GM19351 (cell line): ENCODE results near the gene P4HB.
A peak's percentile ranks its signal among the peaks of the same experiment; 100 is the strongest.

ENCODE experiments used
- ATAC-seq: cut with Tn5 transposase; IDR thresholded peaks from one replicate; pipeline ENCODE4 v1.9.1; 2021; ENCODE audit warnings: mild to moderate bottlenecking, moderate library complexity; ENCODE audit not compliant: unreplicated experiment

The P4HB gene

DNA sequence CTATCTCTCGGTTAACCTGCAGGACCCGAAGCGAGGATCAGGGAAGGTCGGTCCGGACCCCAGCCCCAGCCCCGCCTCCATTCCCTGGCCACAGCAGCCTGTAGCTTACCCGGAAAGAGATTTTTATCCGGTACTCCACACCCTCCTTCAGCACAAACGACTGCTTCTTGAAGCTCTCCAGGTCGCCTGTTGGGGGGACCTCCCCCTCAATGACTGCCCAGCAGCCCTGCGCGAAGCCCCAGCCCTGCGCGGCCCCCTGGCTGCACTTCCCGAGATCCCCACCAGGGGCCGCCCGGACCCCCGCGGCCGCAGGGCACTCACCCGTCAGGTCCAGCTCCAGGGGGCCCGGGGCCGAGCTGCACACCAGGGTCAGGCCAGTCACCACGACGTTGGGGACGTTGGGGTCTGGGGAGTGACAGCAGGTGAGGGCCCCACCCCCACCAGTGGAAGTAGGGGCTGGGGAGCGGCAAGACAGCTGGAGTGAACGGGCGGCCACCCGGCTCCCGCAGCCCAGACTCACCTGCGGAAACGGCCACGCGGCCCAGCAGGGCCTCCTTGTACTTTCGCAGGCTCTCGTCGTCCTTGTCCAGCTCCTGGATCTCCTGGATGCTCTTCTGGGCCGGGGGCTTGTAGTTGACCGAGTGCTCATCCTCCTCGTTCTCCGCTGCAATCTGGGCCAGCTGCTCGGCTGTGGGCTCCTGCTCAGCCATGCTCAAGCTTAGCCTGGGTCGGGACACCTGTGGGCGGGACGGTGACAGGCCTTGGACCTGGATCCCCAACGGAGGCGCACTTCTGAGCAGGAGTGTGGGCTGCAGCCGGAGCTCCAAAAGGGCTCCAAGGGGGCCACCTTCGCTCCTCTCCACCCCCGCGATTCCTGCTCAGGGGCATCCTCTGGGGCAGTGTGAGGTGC is 9.1 kb upstream of the P4HB start:
- no peak for ATAC-seq

DNA sequence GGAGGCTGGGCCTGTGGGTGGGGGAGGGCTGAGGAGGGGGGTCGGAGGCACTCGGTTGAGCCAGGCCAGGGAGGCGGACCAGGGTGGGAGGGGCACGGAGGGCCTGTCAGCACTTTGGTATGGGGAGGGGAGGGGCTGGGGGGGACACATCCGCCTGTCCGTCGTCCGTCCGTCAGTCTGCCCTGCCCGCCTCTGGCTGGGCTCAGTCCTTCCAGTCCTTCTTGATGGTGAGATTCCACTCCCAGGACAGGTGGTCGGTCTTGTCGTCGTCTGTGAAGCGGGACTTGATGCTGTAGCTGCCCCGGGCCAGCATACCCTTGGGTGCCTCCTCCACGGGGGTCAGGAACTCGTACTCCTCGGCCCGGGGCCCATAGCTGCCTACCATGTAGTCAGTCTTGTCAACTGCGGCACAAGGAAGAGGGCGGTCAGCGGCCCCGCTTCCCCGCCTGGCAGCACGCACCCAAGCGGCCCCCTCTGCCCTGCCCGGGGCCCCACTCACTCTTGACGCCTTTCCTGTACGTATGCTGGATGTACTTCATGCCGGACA is 8.4 kb upstream of the P4HB start:
- no peak for ATAC-seq

DNA sequence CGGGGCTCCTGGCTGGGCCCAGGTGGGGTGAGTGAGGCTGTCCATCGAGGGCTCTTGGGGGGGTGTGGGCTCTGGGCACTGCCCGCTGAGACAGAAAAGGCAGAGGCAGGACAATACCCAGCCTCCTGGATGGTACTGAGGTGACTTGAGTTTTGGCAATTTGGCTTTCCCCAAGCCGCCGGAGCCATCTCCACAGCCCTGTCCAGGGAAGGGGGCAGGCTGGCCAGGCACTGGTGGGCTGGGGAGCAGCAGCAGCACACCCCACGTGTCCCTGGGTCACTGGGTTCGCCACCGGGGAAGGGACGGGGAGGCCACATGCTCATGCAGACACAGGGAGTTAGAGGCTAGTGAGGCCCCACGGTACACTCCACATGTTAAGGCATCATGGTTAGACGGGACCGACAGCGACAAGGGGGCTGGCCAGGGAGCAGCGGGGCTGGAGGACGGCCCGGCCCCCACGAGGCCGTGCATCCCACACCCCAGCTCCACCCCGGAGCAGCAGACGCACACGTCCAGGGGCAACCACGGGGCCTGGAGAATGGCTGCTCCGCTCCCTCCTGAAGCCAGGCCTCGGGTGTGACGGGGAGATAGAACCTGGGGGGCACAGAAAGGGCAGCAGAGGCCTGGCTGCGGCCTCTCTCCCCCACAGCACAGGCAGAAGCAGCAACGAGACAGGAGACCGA is 7.8 kb upstream of the P4HB start:
- ATAC-seq, result no peak

DNA sequence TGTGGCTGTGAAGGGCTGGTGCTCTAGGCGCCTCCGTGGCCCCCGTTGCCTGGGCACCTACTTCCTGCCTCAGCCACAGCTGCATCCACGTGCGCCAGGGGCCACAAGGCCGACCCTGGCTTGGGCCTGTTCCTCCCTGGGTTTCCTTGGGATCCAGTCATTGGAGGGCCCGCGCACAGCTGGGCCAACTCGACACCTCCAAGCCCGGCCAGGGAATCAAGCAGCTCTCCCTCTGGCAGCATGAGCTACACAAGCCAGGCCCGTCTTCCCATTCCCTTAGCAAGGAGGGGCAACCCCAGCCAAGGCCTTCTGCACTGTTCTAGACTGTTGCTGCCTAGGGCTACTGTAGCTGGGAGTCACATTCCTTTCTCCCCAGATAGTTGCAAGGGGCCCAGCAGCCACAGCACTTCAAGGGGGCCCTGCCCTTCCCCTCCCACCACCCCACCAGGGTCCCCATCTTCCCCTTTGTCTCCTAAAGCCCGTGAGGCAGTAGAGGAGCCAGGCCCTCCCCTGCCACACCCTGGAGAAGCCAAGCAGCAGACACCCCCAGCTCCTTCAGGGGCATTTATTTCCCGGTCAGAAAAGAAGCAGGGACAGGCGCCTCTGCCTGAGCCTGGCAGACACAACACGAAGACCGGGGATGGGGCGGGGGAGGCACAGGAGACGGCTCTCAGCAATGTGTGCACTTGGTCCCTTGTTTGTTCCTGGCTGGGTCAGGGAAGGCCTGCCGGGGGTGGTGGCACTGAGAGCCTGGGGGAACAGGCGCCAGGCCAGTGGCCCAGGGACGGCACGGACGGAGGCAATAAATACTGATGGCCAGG is 7.0 kb upstream of the P4HB start:
- ATAC-seq, result no peak

DNA sequence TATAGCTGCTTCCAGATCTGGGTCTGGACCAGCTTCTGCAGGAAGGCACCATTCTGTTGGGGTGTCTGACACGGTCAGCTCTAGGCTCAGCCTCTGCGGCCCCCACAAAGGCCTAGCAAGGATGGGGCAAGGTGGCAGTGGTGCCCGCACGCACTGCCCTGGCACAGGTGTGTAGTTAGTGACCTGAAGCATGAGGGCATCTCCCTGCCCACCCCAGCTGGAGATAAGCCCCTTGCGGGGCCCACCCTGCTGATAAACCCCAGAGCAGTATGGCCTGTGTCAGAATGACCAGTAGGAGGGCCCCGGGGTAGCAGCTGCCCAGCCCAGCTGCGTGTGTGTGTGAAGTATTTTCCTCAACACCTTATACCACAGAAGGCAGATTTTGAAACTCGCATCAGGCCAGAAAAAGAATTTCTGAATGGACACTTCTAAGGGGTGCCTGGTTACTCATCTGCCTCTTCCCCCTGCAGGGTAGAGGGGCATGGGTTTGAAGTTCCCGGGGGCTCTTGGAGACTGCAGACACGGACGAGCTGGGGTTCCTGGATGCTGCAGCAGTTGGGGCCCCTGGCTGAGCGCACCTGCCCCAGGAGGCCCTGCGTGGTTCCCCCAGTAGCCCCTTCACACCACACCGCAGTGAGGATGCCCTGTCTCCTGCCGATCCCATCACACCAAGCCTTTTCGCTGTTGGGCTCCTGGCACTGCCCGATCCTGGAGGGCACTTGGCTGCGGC is 6.3 kb upstream of the P4HB start:
- no peak for ATAC-seq

DNA sequence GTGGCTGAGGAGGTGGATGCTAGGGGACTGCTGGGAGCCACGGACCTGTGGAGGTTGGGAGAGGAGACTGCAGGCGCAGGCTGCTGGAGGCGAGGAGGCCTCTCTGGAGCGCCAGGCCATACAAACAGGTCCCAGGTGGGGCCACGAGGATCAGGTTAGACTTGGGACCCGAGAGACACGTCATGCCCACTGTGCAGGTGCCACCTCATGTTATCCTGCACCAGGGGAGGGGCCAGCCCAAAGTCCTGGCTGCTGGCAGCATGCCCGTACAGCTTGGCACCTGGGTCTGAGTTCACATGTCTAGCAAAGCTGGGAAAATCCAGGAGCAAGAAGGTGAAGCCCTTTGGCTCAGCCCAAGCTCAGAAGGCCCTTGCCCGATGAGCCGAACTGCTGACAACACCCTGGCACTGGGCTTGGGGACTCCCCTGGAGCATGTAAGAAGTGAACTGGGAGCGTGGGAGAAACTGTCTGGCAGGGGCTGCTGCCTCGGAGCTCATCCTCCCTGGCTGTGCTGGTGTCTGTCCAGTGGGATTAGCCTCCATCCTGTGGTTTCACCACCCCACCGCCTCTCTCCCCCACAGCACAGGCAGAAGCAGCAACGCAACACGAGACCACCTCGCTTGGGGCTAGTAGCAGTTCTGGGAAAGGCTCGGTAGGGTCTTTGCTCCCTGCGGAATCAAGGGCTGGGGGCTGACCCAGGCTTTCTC is 5.6 kb upstream of the P4HB start:
- no peak for ATAC-seq

DNA sequence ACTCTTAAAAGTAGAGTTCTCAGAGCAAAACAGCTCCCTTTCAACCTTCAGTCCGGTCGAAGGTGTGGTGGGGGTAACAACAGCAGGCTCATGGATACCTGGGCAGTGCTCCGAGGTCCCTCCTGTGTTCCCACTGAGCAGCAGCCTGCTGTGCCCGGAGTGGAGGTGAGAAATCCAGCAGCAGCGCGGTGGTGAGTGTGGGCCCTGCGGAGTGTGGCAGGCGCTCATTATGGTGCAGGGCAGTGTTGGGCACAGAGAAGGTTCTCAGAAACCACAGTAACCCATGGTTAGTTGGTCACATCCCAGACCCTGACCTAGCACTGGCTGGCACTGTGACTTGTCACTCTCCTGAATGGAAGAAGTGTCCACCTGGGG is 5.0 kb upstream of the P4HB start:
- ATAC-seq, result no peak

DNA sequence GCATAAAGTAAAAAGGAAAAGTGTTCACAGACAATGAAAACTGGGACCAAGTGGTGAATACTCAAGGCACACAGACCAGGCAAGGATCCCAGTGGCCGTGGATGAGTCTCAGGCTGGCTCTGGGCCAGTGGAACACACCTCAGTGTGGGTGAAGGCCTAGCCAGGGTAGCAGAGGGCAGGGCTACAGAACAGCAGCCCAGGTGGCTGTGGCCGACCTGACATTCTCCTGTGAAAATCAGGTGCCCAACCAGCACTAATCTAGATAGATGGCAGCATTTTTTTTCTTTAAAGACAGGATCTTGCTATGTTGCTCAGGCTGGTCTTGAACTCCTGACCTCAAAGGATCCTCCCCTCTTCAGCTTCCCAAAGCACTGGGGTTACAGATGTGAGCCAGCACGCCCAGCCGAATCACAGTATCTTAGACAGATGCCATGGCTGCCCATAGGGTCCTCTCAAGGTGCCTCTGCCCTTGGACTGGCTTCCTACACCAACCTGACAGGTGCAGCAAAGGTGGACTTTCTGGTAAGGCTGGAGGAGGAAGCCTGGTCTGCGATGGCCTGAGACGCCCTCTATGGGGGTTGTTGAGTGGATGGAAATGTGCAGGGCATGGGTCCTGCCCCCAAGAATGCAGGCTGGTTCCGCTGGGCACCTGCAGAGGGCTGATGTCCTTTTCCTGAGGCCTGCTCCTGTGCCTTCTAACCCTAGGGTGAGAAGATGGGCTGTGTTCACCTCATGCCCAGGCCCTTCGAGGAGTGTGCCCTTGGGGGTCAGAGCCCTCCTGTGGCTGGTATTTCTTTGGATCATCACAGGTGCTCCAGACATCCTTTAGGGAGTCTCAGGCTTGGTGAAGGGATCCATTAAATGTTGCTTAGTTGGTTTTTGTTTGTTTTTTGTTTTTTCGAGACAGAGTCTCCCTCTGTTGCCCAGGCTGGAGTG is 3.8 kb upstream of the P4HB start:
- no peak for ATAC-seq

DNA sequence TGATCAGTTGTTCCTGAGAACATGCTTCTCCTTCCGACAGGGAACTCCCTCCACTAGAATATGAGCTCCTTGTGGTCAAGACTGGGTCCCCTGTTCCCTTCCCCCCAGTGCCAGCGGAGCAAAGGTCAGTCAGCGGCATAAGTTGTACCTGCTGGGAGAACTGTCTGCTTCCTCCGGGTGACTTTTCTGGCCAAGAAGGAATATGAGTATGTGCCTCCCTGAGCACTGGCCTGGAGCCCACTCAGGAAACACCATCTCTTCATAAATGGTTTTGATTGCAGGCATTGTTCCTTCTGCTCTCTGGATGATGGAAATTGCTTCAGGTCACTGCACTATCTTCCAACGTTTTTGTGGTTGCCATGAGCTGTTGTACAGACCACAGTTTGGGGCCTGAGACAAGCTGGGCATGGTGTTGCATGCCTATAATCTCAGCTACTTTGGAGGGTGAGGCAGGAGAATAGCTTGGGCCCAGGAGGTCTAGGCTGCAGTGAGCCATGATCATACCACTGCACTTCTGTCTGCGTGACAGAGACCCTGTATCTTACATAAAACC is 2.9 kb upstream of the P4HB start:
- ATAC-seq, result no peak

DNA sequence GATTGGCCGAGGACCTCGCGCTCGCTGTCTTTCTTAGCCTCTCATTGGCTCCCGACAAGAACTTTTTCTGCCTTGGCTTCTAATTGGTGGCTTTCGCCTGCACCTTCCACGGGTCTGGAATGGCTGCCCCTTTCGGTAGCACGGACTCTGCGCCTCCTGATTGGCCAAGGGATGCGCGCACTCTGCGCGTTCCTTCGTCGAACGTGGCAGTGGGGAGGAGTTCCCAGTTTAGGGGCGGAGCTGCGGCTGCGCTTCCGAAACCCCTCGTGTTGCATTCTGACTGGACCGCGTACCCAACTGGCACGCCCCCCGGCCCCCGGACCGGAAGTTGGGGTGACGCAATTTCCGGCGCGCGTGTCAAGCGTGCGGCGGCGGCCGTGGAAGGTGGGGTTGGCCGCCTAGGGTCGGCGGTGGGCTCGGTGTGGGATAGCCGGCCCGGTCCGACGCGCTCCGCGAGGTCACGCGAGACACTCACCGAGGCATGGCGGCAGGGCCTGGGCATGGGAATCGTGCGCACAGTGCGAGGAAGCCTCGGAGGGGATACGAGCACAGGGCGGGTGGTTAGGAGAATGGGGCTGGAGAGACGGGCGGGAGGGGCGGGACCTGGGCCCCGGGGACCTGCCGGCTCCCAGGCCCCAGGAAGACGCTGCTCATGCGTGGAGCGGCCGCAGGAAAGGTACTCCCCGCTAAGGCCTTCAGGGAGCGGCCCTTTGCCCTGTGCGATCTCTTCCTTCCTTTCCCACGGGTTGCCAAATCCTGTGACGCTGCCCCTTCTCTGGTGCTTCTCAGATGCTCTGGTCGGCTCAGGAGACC is 627 bp upstream of the P4HB start:
- ATAC-seq, result peak; percentile 84

DNA sequence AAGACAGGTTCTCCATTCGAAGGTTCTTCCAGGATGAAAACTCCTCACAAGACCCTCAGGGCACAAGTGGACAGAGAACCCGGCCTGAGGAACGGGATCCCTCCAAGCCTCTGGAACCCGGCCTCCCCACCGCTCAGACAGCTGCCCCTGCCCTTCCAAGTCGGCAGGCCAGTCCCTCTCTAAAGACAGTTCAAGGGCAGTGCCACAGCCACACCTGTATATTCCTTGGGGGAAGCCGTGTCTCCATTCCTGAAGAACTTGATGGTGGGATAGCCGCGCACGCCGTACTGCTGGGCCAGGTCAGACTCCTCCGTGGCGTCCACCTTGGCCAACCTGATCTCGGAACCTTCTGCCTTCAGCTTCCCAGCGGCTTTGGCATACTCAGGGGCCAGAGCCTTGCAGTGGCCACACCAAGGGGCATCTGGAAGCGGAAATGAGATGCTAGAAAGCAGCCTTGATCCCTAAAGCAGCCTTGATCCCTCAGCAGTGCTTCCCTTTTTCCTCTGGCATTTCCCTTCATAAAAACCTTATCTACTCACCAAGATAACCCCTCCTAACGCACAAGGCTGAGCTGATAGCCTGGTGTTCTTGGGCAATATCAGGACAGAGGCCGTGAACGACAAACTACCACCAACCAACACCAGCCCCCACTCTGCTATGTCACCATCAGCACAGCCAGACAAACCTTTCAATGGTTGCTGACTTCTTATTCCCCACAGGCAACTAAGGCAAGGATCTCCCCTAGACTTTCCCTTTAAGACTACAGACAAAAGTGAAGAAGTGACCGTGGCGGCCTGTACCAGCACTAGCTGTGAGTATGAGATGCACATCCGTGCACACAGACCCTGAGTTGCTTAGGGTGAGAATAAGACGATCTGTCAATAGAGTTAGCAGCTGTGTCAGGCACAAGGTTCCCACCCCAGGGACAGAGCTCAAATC is 1.1 kb downstream of the P4HB start:
- no peak for ATAC-seq

DNA sequence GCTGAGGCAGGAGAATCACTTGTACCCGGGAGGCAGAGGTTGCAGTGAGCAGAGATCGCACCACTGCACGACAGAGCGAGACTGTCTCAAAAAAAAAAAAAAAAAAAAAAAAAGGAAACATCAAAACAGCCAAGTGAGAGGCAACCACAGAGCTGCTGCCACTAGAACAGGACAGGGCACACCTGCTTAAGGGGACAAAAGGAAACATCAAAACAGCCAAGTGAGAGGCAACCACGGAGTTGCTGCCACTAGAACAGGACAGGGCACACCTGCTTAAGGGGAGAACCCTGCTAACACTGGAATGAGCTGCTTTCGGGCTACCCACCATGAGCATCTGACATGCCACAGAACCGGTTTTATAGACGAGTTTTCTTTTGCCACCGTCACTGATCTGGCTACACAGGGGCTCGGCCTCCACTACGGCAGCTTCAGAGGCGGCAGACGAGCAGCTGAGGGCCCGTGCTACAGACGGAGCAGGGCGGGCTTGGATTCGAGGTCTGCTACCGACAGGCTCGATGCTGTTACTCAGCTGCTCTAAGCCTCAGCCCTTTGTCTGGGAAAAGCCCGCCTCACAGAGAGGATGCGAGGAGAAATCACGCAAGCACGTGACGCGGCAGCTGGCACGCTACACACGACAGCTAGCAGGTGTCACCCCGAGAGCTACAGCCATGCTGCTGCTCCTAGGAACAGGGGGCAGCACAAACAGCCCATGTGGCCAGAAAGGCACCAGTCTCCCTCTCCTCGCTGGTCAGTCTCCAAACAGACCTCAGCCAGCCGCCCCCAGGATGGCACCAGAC is 2.0 kb downstream of the P4HB start:
- ATAC-seq, result no peak

DNA sequence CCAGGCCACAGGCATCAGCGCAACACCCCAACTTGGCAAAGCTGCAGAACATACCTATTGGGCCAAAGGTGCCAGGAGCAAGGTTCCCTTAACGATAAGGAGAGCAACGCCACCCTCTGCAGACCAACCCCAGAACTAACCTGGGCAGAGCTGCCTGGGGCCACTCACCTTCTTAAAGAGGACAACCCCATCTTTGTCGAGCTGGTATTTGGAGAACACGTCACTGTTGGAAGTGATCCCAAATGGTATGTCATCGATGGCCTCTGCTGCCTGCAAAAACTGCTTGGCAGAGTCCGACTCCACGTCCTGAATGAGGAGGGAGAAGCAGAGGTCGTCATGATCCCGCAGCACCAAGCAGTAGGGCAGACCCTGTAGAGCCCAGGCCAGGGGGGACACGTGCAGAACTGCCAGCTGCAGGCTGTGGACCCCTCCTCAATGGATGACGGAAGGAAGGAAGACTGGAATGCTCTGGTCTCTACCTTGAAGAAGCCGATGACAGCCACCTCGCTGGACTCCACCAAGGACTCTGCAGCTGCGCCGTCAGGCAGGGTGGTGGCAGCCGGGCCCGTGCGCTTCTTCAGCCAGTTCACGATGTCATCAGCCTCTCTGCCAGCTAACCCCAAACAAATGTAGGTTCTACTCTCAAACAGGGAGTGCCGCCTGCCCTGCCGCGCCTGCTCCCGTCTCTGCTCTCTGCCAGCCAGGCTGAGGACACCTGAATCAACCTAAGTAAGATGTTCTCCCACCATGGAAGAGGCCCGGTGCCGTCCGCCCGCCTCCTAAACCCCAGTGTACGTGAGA is 5.2 kb downstream of the P4HB start:
- no peak for ATAC-seq

DNA sequence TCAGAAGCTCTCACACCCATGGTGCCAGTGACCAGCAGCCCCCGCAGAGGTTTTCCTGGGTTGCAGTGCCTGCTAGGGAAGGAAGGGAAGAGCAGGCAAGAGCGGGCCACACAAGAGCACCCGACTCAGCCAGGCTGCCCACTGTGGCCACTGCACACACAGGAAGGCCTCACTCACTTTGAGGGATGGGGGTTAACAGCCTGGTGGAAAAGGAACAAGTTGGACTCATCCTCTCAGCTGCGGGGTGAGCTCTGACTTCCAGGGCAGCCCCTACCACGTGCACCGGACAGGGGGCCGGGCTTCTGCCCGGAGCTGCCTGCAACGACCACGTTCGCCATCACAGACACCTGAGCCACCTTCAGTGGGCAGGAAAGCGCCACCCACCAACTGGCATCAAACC is 8.1 kb downstream of the P4HB start:
- ATAC-seq, result no peak

DNA sequence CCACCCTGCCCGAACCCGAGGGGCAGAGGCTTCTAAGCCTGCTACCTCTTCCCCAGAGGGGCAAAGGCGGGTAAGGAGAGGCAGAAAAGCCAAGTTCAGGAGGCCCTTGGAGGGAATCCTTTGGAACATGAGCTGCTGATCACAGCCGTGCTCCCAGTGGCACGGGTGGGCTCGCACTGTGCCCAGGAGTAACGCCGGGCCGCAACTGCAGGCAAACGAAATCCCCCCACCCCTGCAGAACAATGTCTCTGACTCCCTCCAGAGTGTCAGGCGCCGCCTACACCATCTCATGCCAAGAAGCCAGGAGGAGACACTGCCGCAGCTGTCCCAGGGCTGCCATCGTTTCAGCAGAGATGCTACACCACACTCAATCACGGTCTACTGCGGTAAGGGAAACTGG is 8.9 kb downstream of the P4HB start:
- ATAC-seq, result no peak
